A673 (cell line): ENCODE measurements around the gene LZIC.

Experiments
- EZH2 ChIP-seq: fragments of 200-600 bp; sonication (generic); IDR thresholded peaks from 2 replicates; pipeline ENCODE4 v1.6.1; 2017; ENCODE audit warnings: borderline replicate concordance, low read depth, mild to moderate bottlenecking, mixed read lengths, antibody characterized with exemption, low read length; ENCODE audit not compliant: poor library complexity, severe bottlenecking
- TF ChIP-seq, protein P1 (sequence below): fragments of 300-800, 200-600 bp; sonication (generic); conservative IDR thresholded peaks from 2 replicates; pipeline ENCODE4 v1.5.1; 2017; ENCODE audit warnings: low read depth, mild to moderate bottlenecking, antibody characterized with exemption, low read length, moderate library complexity, mixed read lengths

DNA sequence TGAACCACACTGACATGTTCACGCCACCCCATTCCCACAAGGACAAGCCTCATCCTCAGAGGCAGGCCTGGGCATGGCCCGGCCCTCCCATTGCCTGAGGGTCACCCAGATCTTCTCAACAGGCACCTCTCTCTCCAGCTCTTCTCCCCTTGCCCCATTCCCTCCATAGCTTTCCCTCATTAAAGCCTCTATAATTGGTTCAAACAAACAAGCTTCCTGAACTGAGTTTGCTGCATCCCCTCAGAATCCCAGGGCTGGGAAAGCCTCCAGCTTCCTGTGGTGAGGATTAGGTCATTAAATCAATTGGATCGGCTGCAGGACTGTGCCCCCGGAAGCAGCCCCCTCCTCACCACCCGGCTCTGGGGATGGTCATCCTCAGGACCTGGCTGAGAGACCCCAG lies 52.0 kb downstream of the LZIC start:
- TF ChIP-seq, protein P1, sequence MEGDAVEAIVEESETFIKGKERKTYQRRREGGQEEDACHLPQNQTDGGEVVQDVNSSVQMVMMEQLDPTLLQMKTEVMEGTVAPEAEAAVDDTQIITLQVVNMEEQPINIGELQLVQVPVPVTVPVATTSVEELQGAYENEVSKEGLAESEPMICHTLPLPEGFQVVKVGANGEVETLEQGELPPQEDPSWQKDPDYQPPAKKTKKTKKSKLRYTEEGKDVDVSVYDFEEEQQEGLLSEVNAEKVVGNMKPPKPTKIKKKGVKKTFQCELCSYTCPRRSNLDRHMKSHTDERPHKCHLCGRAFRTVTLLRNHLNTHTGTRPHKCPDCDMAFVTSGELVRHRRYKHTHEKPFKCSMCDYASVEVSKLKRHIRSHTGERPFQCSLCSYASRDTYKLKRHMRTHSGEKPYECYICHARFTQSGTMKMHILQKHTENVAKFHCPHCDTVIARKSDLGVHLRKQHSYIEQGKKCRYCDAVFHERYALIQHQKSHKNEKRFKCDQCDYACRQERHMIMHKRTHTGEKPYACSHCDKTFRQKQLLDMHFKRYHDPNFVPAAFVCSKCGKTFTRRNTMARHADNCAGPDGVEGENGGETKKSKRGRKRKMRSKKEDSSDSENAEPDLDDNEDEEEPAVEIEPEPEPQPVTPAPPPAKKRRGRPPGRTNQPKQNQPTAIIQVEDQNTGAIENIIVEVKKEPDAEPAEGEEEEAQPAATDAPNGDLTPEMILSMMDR, result no peak
- TF ChIP-seq EZH2, result no peak
